Mesenchymal stem cell (in vitro differentiated cells and primary cell): ENCODE results near the gene OSM.

Experiments
- DNase-seq: peaks from one replicate; pipeline ENCODE4 v3.0.0-alpha.2; 2013
- H2AFZ ChIP-seq: one replicate; pipeline ENCODE4 v1.6.1; 2013; ENCODE audit warnings: low read depth, mild to moderate bottlenecking, control low read depth, inconsistent platforms, low read length, moderate library complexity
- H2AK5ac ChIP-seq: 2 replicates; pipeline ENCODE4 v1.6.1; 2013; ENCODE audit warnings: low read length, moderate library complexity, mild to moderate bottlenecking, inconsistent platforms; ENCODE audit not compliant: severe bottlenecking
- H2BK120ac ChIP-seq: one replicate; pipeline ENCODE4 v1.6.1; 2013; ENCODE audit warnings: low read depth, mild to moderate bottlenecking, inconsistent platforms, low read length, moderate library complexity
- H2BK12ac ChIP-seq, 2 experiments: one replicate each; pipeline ENCODE4 v1.6.1; 2013; ENCODE audit warnings: inconsistent platforms in 2 of 2, low read length in 2 of 2, mild to moderate bottlenecking in 2 of 2, moderate library complexity in 2 of 2, control low read depth in 1 of 2
- H2BK15ac ChIP-seq: one replicate; pipeline ENCODE4 v1.6.1; 2013; ENCODE audit warnings: mild to moderate bottlenecking, low read depth, inconsistent platforms; ENCODE audit not compliant: poor library complexity, severe bottlenecking
- H2BK5ac ChIP-seq: 2 replicates; pipeline ENCODE4 v1.6.1; 2013; ENCODE audit warnings: low read depth, mild to moderate bottlenecking, low read length, control low read depth, inconsistent platforms; ENCODE audit not compliant: poor library complexity, severe bottlenecking
- H3K14ac ChIP-seq, 2 experiments: one replicate each; pipeline ENCODE4 v1.6.1; 2013; ENCODE audit warnings: inconsistent platforms in 2 of 2, low read length in 2 of 2, control low read depth in 1 of 2, mild to moderate bottlenecking in 1 of 2, moderate library complexity in 1 of 2
- H3K18ac ChIP-seq, 2 experiments: one replicate each; pipeline ENCODE4 v1.6.1; 2013; ENCODE audit warnings: inconsistent platforms in 2 of 2, low read length in 2 of 2, control low read depth in 1 of 2, low read depth in 1 of 2, mild to moderate bottlenecking in 1 of 2
- H3K23ac ChIP-seq, 2 experiments: one replicate each; pipeline ENCODE4 v1.6.1; 2013; ENCODE audit warnings: inconsistent platforms in 2 of 2, low read length in 2 of 2, mild to moderate bottlenecking in 2 of 2, moderate library complexity in 2 of 2, control low read depth in 1 of 2
- H3K27ac ChIP-seq: 2 replicates; pipeline ENCODE4 v1.5.1; 2013; ENCODE audit warnings: mild to moderate bottlenecking, moderate library complexity, low read length, control low read depth, inconsistent platforms; ENCODE audit not compliant: poor library complexity, severe bottlenecking
- H3K27me3 ChIP-seq, 2 experiments: 2 replicates each; pipeline versions ENCODE4 v1.6.1 to v1.7.0; 2013; ENCODE audit warnings: low read length in 2 of 2, mild to moderate bottlenecking in 2 of 2, moderate library complexity in 2 of 2, control low read depth in 1 of 2, inconsistent platforms in 1 of 2; ENCODE audit not compliant: control insufficient read depth in 1 of 2, insufficient read depth in 1 of 2
- H3K36me3 ChIP-seq, 2 experiments: 2 replicates each; pipeline versions ENCODE4 v1.6.1 to v1.7.0; 2013; ENCODE audit warnings: low read length in 2 of 2, control low read depth in 1 of 2, inconsistent platforms in 1 of 2, low read depth in 1 of 2, mild to moderate bottlenecking in 1 of 2; ENCODE audit not compliant: insufficient read depth in 2 of 2, control insufficient read depth in 1 of 2
- H3K4ac ChIP-seq, 2 experiments: one replicate each; pipeline ENCODE4 v1.6.1; 2013; ENCODE audit warnings: inconsistent platforms in 2 of 2, low read length in 2 of 2, mild to moderate bottlenecking in 2 of 2, moderate library complexity in 2 of 2, control low read depth in 1 of 2, low read depth in 1 of 2
- H3K4me1 ChIP-seq: 2 replicates; pipeline ENCODE4 v1.6.1; 2013; ENCODE audit warnings: low read depth, low read length, control low read depth; ENCODE audit not compliant: control insufficient read depth, insufficient read depth
- H3K4me2 ChIP-seq: 2 replicates; pipeline ENCODE4 v1.6.1; 2013; ENCODE audit warnings: low read length, mild to moderate bottlenecking, inconsistent platforms; ENCODE audit not compliant: poor library complexity, severe bottlenecking
- H3K4me3 ChIP-seq, 2 experiments: 2 replicates each; pipeline versions ENCODE4 v1.5.1 to v1.7.0; 2013; ENCODE audit warnings: low read length in 2 of 2, mild to moderate bottlenecking in 2 of 2, control low read depth in 1 of 2, low read depth in 1 of 2; ENCODE audit not compliant: insufficient read depth in 1 of 2
- H3K79me1 ChIP-seq: replicated peaks from 2 replicates; pipeline ENCODE4 v1.6.1; 2013; ENCODE audit warnings: mild to moderate bottlenecking, control low read depth, low read length, inconsistent platforms; ENCODE audit not compliant: poor library complexity, severe bottlenecking
- H3K9ac ChIP-seq: 2 replicates; pipeline ENCODE4 v1.7.0; 2013; ENCODE audit warnings: mild to moderate bottlenecking, low read length, moderate library complexity
- H3K9me3 ChIP-seq: 2 replicates; pipeline ENCODE4 v1.7.0; 2013; ENCODE audit warnings: mild to moderate bottlenecking, low read length; ENCODE audit not compliant: control insufficient read depth
- H4K8ac ChIP-seq: one replicate; pipeline ENCODE4 v1.6.1; 2013; ENCODE audit warnings: inconsistent platforms, mild to moderate bottlenecking, low read length, moderate library complexity
- H4K91ac ChIP-seq: one replicate; pipeline ENCODE4 v1.6.1; 2013; ENCODE audit warnings: mild to moderate bottlenecking, low read length, inconsistent platforms
- WGBS: methylation state at CpG from one replicate; pipeline ENCODE4 v1.1.7; 2013; ENCODE audit warnings: mixed read lengths; 5-methylcytosine and 5-hydroxymethylcytosine counted together

Gene OSM

GRCh38 chr22:30245181-30245984, 21.3 kb downstream of the OSM start:
- Histone ChIP-seq H2AK5ac (peak overlapping the region; percentile 97), H2BK120ac (peak overlapping the region; percentile 75), H3K36me3 (peaks cover 26 to 47% of the 10 kb centered on the region in 2 experiments), H3K23ac (no peak overlapping the region), H3K9ac (peak overlapping the region; percentile 92), H3K4me2 (peak overlapping the region; percentile 64), H3K4me3 (peak overlapping the region; percentile 64 to 86), H4K91ac (peak overlapping the region; percentile 62), H3K27me3 (no peaks in the 10 kb centered on the region), H3K79me1 (no peaks in the 10 kb centered on the region), H3K18ac (peak overlapping the region; percentile 44 to 63), H3K4ac (peak overlapping the region; percentile 26 to 40), H3K27ac (peak overlapping the region; percentile 95), H4K8ac (peak overlapping the region; percentile 52), H3K9me3 (no peaks in the 10 kb centered on the region), H3K4me1 (peaks cover 78% of the 10 kb centered on the region), H3K14ac (peak overlapping the region in 1 of 2 experiments; percentile 53), H2BK12ac (peak overlapping the region; percentile 31 to 42), H2BK15ac (peak overlapping the region; percentile 75), H2AFZ (no peak overlapping the region), H2BK5ac (peak overlapping the region; percentile 95)
- 28% methylated on average over 10 of the region's 15 CpGs for WGBS
- DNase-seq, result no peak

GRCh38 chr22:30244641-30245040, 22.0 kb downstream of the OSM start:
- H3K14ac ChIP-seq, result no peak overlapping the region
- peak overlapping the region; percentile 64 to 86 for H3K4me3 ChIP-seq
- H2BK12ac ChIP-seq, result peak overlapping the region; percentile 1 to 9
- peak overlapping the region; percentile 95 for H2BK5ac ChIP-seq
- no peak for DNase-seq
- H3K23ac ChIP-seq, result no peak overlapping the region
- peak overlapping the region; percentile 45 for H2BK120ac ChIP-seq
- H3K27ac ChIP-seq, result peak overlapping the region; percentile 95
- H3K36me3 ChIP-seq, result peaks cover 26 to 53% of the 10 kb centered on the region in 2 experiments
- H2AFZ ChIP-seq, result no peak overlapping the region
- peak overlapping the region; percentile 92 for H3K9ac ChIP-seq
- peak overlapping the region; percentile 13 for H2BK15ac ChIP-seq
- peaks cover 75% of the 10 kb centered on the region for H3K4me1 ChIP-seq
- H3K9me3 ChIP-seq, result no peaks in the 10 kb centered on the region
- H3K4ac ChIP-seq, result no peak overlapping the region
- H3K18ac ChIP-seq, result peak overlapping the region; percentile 5
- no peak overlapping the region for H4K8ac ChIP-seq
- H3K79me1 ChIP-seq, result no peaks in the 10 kb centered on the region
- peak overlapping the region; percentile 97 for H2AK5ac ChIP-seq
- WGBS, result 99% methylated on average over 5 of the region's 5 CpGs
- H4K91ac ChIP-seq, result no peak overlapping the region
- H3K27me3 ChIP-seq, result no peaks in the 10 kb centered on the region
- peak overlapping the region; percentile 64 for H3K4me2 ChIP-seq

- Histone ChIP-seq H3K27me3 (no peaks in the 10 kb centered on the region), H3K4me3 (peak overlapping the region; percentile 37 to 86), H4K91ac (peak overlapping the region; percentile 9), H3K4me2 (peak overlapping the region; percentile 64), H2BK120ac (no peak overlapping the region), H3K4ac (no peak overlapping the region), H3K4me1 (peaks cover 73% of the 10 kb centered on the region), H2BK5ac (no peak overlapping the region), H3K9me3 (no peaks in the 10 kb centered on the region), H2BK12ac (no peak overlapping the region), H2AFZ (no peak overlapping the region), H2BK15ac (no peak overlapping the region), H2AK5ac (peak overlapping the region; percentile 97), H3K36me3 (peaks cover 26 to 54% of the 10 kb centered on the region in 2 experiments), H3K27ac (peak overlapping the region; percentile 95), H3K79me1 (no peaks in the 10 kb centered on the region), H4K8ac (no peak overlapping the region), H3K14ac (no peak overlapping the region), H3K18ac (no peak overlapping the region), H3K9ac (no peak overlapping the region), H3K23ac (peak overlapping the region in 1 of 2 experiments; percentile 17)
- no peak for DNase-seq
- 94% methylated on average over 9 of the region's 10 CpGs for WGBS
Measured at GRCh38 chr22:30244066-30244465, 22.6 kb downstream of the OSM start.

GRCh38 chr22:30243661-30244060, 23.0 kb downstream of the OSM start:
- no peak overlapping the region for H2BK120ac ChIP-seq
- H3K79me1 ChIP-seq, result no peaks in the 10 kb centered on the region
- no peak overlapping the region for H2BK15ac ChIP-seq
- H2AFZ ChIP-seq, result no peak overlapping the region
- H3K23ac ChIP-seq, result no peak overlapping the region
- no peaks in the 10 kb centered on the region for H3K27me3 ChIP-seq
- H2BK12ac ChIP-seq, result no peak overlapping the region
- H3K4ac ChIP-seq, result no peak overlapping the region
- peak overlapping the region; percentile 12 for H3K4me2 ChIP-seq
- WGBS, result 98% methylated on average over 22 of the region's 22 CpGs
- H2AK5ac ChIP-seq, result peak overlapping the region; percentile 97
- no peak for DNase-seq
- no peaks in the 10 kb centered on the region for H3K9me3 ChIP-seq
- H3K14ac ChIP-seq, result no peak overlapping the region
- peak overlapping the region; percentile 95 for H3K27ac ChIP-seq
- H3K4me1 ChIP-seq, result peaks cover 73% of the 10 kb centered on the region
- H3K4me3 ChIP-seq, result peak overlapping the region in 1 of 2 experiments; percentile 86
- H3K18ac ChIP-seq, result no peak overlapping the region
- H3K9ac ChIP-seq, result no peak overlapping the region
- H3K36me3 ChIP-seq, result peaks cover 26 to 54% of the 10 kb centered on the region in 2 experiments
- H4K91ac ChIP-seq, result peak overlapping the region; percentile 9
- no peak overlapping the region for H2BK5ac ChIP-seq
- H4K8ac ChIP-seq, result no peak overlapping the region
